ENCODE measurements around the gene IRAK1. TPM values are rescaled to one million over a fixed set of nuclear protein-coding genes. Genes with fewer than 3 reads are reported as not detected.

IRAK1 gene
- total RNA-seq, 4 donors from 2014 or later, result 64.1 to 155 (median 107) TPM

DNA sequence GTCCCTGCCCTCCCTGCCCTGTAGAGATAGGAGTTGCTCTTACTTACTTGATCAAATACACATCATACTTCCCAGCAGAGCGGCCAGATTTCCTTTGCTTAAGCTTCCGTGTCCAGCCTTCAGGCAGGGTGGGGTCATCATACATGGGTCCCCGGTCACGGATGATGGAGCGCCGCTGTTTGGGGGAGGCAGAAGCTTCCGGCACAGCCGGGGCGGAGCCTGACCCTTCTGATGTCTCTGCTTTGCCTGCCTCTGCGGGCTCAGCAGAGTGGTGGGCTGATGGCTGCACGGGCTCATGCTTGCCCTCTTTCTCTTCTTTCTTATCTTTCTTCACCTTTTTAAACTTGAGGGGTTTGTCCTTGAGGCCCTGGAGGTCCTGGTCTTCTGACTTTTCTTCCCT lies 12.5 kb upstream of the IRAK1 start:
- TF ChIP-seq, protein P1, sequence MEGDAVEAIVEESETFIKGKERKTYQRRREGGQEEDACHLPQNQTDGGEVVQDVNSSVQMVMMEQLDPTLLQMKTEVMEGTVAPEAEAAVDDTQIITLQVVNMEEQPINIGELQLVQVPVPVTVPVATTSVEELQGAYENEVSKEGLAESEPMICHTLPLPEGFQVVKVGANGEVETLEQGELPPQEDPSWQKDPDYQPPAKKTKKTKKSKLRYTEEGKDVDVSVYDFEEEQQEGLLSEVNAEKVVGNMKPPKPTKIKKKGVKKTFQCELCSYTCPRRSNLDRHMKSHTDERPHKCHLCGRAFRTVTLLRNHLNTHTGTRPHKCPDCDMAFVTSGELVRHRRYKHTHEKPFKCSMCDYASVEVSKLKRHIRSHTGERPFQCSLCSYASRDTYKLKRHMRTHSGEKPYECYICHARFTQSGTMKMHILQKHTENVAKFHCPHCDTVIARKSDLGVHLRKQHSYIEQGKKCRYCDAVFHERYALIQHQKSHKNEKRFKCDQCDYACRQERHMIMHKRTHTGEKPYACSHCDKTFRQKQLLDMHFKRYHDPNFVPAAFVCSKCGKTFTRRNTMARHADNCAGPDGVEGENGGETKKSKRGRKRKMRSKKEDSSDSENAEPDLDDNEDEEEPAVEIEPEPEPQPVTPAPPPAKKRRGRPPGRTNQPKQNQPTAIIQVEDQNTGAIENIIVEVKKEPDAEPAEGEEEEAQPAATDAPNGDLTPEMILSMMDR (IDR thresholded peaks at IDR 0.05), result no peak
- TF ChIP-seq POLR2AphosphoS5 (IDR thresholded peaks at IDR 0.05), result no peak
- DNase-seq, result no peak
- Histone ChIP-seq H3K9me3 (no peaks in the 10 kb centered on the region), H3K4me3 (no peak overlapping the region), H3K27me3 (no peaks in the 10 kb centered on the region), H3K36me3 (no peaks in the 10 kb centered on the region), H3K27ac (no peak overlapping the region), H3K4me1 (peaks cover 0 to 10% (median 6%) of the 10 kb centered on the region in 4 donors)
- in situ Hi-C loops (cut with MboI; ENCODE audit: low pct_ligation_motif_present in 1 of 4, low pct_unique_long_range_greater_than_20kb in 1 of 4, low sequenced_read_pairs in 3 of 4), result no loop called here
- WGBS, 2 donors (ENCODE audit: low coverage in 1 of 2), result 89% methylated on average over 11 of the region's 11 CpGs; no CpG with 5 or more reads in 1 of the 2 donors
- intact Hi-C loops (cut with DNase I; ENCODE audit: low total_unique reads), result no loop called here

DNA sequence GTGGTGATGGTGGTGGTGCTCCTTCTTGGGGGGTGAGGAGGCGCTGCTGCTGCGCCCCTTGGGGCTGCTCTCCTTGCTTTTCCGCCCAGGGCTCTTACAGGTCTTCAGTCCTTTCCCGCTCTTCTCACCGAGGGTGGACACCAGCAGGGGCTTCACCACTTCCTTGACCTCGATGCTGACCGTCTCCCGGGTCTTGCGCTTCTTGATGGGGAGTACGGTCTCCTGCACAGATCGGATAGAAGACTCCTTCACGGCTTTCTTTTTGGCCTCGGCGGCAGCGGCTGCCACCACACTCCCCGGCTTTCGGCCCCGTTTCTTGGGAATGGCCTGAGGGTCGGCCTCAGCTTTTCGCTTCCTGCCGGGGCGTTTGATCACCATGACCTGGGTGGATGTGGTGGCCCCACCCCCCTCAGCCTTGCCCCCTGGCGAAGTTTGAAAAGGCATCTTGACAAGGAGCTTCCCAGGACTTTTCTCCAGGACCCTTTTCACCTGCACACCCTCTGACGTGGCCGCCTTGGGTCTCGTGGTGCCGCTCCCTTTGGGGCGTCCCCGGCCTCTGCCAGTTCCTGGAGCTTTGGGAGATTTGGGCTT lies 11.1 kb upstream of the IRAK1 start:
- TF ChIP-seq POLR2A (IDR thresholded peaks at IDR 0.05) (no peak), EP300 (IDR thresholded peaks at IDR 0.05; ENCODE audit: low read depth) (no peak), POLR2AphosphoS5 (IDR thresholded peaks at IDR 0.05) (no peak)
- TF ChIP-seq, protein P1 (IDR thresholded peaks at IDR 0.05), result no peak
- no peaks in the 10 kb centered on the region for H3K9me3 ChIP-seq
- H3K27ac ChIP-seq, result no peak overlapping the region
- intact Hi-C loops (cut with DNase I; ENCODE audit: low total_unique reads) (no loop called here), in situ Hi-C loops (cut with MboI; ENCODE audit: low pct_ligation_motif_present in 1 of 4, low pct_unique_long_range_greater_than_20kb in 1 of 4, low sequenced_read_pairs in 3 of 4) (no loop called here)
- 93 to 100% methylated on average over 3 to 29 of the region's 29 CpGs for WGBS, 2 donors (ENCODE audit: low coverage in 1 of 2)
- H3K4me1 ChIP-seq, result peaks cover 0 to 10% (median 6%) of the 10 kb centered on the region in 4 donors
- H3K36me3 ChIP-seq, result no peaks in the 10 kb centered on the region
- H3K4me3 ChIP-seq, result no peak overlapping the region
- no peak for DNase-seq
- no peaks in the 10 kb centered on the region for H3K27me3 ChIP-seq

DNA sequence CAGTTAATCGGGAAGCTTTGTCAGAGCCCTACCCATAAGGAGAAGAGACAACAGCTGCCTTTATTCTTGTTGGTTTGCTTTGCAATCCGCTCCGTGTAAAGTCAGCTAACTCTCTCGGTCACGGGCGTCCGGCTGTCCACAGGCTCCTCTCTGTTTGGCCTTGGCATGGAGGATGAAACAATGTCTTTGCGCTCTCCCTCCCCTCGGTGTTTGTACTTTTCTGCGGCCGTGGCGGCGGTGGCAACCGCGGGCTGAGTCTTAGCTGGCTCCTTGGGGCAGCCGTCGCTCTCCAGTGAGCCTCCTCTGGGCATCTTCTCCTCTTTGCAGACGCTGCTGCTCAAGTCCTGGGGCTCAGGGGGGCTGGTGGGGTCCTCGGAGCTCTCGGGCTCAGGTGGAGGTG lies 10.6 kb upstream of the IRAK1 start:
- H3K4me3 ChIP-seq, result no peak overlapping the region
- H3K9me3 ChIP-seq, result no peaks in the 10 kb centered on the region
- 86 to 89% methylated on average over 1 to 17 of the region's 20 CpGs for WGBS, 2 donors (ENCODE audit: low coverage in 1 of 2)
- no peak for DNase-seq
- H3K36me3 ChIP-seq, result no peaks in the 10 kb centered on the region
- no peak overlapping the region for H3K27ac ChIP-seq
- intact Hi-C loops (cut with DNase I; ENCODE audit: low total_unique reads) (no loop called here), in situ Hi-C loops (cut with MboI; ENCODE audit: low pct_ligation_motif_present in 1 of 4, low pct_unique_long_range_greater_than_20kb in 1 of 4, low sequenced_read_pairs in 3 of 4) (no loop called here)
- no peaks in the 10 kb centered on the region for H3K27me3 ChIP-seq
- H3K4me1 ChIP-seq, result peaks cover 0 to 10% (median 4%) of the 10 kb centered on the region in 4 donors
- TF ChIP-seq, protein P1 (IDR thresholded peaks at IDR 0.05), result no peak
- TF ChIP-seq EP300 (IDR thresholded peaks at IDR 0.05; ENCODE audit: low read depth) (no peak), POLR2A (IDR thresholded peaks at IDR 0.05) (no peak), POLR2AphosphoS5 (IDR thresholded peaks at IDR 0.05) (no peak)

DNA sequence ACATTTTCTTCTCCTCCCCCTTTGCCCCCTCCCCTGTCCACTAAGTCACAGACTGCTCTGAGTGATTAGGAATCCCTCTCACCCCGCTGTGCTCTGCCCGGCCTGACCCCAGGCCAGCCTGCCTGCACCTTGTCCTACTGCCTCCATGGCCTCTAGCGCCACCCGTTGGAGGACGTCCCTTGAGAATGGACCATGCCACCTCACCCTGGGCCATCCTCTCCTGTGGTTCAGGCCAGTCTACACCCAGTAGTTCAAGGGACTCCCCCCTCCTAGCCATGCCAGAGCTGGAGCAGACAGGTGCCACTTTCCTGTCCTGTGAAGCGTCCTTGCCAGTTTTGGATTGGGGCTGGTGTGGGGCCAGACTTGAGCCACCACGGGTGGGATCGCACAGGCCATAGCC lies 9.7 kb upstream of the IRAK1 start:
- TF ChIP-seq POLR2A (IDR thresholded peaks at IDR 0.05), result no peak
- no peak for TF ChIP-seq EP300 (IDR thresholded peaks at IDR 0.05; ENCODE audit: low read depth)
- TF ChIP-seq, protein P1 (IDR thresholded peaks at IDR 0.05), result no peak
- TF ChIP-seq POLR2AphosphoS5 (IDR thresholded peaks at IDR 0.05), result no peak
- H3K9me3 ChIP-seq, result no peaks in the 10 kb centered on the region
- peaks cover 0 to 10% (median 4%) of the 10 kb centered on the region in 4 donors for H3K4me1 ChIP-seq
- intact Hi-C loops (cut with DNase I; ENCODE audit: low total_unique reads) (no loop called here), in situ Hi-C loops (cut with MboI; ENCODE audit: low pct_ligation_motif_present in 1 of 4, low pct_unique_long_range_greater_than_20kb in 1 of 4, low sequenced_read_pairs in 3 of 4) (no loop called here)
- no peaks in the 10 kb centered on the region for H3K27me3 ChIP-seq
- no peak overlapping the region for H3K4me3 ChIP-seq
- peak overlapping the region in 1 of 4 donors; percentile 40 for H3K27ac ChIP-seq
- H3K36me3 ChIP-seq, result no peaks in the 10 kb centered on the region
- DNase-seq, result peak; percentile 37
- WGBS, 2 donors (ENCODE audit: low coverage in 1 of 2), result 81% methylated on average over 8 of the region's 8 CpGs; no CpG with 5 or more reads in 1 of the 2 donors
